ENCODE data around the gene ROBO1.

The ROBO1 gene

DNA sequence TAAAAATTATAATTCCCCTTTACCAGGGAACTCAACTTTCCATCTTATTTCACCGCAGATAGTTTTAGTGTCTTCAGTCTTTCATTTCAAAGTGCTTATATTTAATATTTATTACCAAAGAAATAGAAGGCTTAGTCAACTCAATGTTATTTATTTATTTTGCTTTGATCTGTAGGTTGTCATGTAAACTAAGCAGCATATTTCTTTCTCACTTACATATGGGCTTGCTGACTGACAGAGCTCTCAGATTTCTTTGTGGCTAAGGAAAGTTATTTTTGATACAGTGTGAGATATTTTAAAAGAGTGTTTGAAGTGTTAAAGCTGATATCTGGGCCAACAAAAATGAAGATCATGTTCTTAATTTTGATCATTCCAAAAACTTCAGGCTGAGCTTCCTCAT lies 331.4 kb downstream of the ROBO1 start:
- DNase-seq, result no peak

DNA sequence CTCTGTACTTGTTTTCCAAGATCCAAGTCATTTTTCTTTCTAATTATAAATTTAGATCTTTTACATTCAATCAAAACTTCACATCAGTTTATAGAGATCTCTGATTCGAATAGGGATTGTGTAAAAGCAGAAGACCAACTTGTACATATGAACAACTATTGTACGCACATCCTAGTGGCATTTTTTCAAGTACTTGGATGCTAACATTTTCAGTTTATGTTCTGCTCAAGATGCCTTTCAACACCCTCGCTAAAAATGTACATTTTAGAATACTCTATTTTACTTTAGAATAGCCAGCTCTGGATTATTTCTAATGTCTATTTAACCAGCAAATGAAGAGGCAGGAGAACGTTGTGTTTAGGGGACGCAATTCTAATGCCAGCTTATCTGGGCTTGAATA lies 340.7 kb downstream of the ROBO1 start:
- DNase-seq, result no peak

DNA sequence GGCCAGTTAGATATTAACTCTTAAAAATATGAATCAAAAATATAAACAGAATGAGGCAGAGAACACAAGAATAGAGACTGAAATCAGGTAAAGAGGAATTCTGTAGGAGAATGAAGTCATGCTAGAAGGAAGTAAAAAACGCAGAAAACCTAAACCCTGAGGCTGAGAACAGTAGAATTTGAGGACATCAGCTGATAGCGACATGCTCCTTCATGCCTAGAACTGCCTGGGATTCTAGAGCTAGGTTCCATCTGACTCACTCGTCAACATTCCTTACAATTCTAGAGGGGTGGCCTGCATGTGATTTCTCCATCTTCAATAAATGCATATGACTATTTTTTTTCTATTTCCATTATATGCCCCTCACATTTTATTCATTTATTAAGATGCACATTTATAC lies 343.0 kb downstream of the ROBO1 start:
- no peak for DNase-seq

DNA sequence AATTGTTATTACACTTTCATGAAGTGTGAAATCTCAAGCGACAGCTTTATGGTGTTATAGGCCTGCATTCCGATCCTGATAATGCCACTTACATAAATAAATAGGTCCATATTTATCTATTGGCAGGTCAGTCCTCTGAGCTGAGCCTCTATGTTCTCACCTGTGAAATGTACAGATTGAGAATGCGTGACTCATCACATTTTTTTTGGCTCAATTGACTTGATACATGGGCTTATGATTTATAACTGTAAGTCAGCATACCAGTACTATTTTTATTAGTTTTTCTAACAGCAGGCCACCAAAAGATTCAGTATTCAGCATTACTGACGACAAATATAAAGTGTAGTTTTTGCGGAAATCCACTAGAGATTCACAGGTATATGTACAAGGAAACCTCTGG lies 344.4 kb downstream of the ROBO1 start:
- no peak for DNase-seq

DNA sequence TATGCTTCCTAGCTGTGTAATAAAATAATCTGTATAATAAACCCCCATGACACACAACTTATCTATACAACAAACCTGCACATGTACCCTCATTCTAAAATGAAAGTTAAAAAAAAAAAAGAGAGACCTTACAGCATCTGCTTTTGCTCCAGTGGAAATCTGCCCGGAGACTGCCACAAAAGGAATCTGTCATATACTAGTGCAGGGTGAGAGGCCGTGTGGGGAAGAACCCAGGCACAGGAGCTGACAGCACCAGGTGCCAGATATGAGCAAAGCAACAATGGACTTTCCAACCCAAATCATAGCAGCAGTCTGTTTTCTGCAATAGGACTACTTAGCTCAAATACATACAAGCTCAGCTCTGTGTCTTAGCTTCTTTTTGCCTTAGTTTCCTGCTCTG lies 346.5 kb downstream of the ROBO1 start:
- no peak for DNase-seq

DNA sequence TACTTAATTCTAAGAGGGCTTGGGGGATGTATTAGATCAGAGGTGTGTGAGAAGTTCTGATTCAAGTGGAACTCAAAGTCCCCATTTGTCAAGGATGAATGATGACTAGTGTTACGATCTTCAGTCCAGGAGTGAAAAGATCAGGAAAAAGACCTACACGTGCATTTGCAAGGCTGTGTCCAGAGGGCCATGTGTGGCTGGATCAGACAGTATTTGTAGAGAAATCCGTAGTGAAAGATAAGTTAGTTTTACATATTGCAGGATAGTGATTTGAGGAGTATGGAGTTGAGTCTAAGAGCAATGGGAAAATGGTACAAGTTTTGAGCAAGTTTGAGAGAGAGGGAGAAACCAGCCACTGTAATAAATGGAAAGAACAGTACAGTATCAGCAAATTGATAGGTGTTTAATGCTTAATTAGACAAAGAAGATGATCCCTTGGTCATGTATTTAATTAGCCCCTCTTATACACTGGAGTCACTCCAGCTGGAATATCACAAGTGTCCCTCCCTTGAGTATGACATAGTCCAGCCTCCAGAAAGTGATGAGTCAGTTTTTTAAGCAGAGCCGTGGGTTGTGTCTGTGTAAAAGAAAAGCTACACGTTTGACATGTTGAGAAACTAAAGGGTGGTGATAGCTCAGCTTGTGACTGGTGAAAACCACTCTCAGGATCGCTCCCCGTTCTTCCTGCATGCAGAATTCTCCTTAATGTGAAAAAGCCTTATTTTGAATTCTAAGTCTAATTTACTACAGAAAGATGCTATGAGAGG lies 348.8 kb downstream of the ROBO1 start:
- no peak for DNase-seq

DNA sequence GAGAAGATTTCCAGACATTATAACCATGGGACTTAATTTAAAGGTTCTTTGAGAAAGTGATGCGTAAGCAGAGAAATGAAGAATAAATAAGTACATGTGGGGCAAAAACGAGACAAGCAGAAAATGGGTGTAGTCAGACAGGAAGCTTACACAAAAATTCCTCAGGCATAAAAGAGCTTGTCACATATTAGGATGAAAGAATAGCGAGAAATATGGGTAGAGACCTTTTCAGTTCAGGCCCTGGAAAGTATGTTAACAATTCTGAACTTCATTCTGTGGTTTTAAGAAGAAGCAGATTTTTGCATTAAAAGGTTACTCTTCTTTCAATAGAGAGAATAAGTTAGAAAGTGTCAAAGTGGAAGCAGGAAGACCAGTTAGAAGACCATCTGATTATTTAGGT lies 352.4 kb downstream of the ROBO1 start:
- no peak for DNase-seq

DNA sequence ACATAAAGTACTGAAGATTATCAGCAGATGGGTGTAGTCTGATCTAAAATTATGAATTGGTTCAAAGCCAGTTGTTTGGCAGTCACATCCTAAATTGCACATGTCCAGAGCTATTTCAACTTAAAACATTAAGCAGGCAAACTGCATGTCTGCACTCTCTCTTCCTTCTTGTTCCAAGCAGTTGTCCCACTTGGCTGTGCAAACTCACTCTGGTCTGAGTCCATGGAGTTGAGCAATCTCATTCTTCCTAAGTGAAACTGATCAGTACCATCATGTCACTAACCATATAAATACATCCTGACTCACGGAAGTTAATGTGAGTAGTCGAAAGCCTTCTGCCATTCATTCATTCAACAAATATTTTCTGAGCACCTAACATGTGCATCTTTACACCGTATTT lies 353.0 kb downstream of the ROBO1 start:
- DNase-seq, result no peak

DNA sequence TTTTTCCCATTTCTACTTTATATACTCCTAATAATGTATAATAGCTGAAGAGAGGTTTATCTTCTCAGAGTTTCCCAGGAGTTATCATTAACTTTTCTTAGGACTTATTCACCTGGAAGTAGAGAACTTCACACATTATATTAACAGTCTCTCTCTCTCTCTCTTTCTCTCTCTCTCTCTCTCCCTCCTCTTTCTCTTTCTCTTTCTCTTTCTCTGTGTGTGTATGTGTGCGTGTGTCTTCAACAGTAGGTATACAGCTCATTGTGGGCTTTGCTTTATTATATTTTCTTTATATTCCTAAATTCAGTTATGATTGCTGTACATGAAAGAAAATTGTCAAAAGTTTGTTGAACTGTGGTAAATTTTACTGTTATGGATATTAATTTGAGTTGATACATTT lies 353.8 kb downstream of the ROBO1 start:
- DNase-seq, result no peak

DNA sequence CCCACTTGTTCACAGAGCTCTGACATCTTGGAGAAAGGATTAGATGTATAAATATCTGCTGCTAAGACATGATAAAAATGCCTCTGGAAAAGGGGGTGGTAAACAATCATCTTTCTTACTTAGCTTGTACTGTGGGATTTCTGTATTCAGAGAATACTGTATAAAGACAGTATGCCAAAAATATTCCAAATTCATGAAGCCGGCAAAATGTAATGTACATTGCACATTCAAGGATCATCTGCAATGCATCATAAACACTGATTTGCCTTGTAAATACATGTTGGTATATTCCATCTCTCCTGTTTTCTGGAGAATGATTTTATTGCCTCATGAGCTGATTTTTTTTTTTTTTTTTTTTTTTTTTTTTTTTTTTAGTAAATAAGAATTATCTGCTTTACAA lies 355.3 kb downstream of the ROBO1 start:
- no peak for DNase-seq

DNA sequence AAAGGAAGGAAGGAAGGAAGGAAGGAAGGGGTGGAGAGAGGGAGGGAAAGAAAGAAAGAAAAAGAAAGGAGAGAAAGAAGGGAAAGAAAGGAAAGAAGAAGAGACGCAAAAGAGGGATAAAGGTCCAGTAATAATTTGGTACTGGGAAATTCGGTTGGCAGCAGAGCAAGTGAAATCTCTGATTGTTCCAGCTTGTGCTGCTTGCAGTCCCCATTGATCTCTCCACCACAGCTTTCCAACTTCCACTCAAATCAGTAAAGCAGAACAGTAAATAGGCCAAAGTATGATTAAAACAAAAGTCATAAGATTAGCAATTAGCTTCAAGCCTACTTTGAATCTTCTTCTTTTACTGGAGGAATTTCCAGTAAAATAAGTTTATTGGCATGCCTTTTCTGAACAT lies 357.2 kb downstream of the ROBO1 start:
- DNase-seq, result no peak

DNA sequence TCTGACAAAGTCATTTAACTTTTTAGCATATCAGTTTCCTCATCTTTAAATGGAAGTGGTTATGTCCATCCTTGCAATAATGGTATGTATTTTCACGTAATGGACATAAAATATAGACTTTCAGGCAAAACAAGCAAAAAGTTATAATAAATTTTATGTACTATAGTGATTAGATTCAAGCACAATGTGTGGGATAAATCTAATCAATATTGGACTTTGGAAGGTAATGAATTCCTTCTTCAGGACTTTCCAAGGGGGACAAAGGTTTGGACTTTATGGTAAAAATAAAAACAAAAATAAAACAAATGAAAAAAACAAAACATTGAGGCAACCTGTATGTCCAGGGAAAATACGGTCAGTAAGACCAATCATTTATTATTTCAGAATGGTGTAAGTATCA lies 357.7 kb downstream of the ROBO1 start:
- DNase-seq, result no peak

DNA sequence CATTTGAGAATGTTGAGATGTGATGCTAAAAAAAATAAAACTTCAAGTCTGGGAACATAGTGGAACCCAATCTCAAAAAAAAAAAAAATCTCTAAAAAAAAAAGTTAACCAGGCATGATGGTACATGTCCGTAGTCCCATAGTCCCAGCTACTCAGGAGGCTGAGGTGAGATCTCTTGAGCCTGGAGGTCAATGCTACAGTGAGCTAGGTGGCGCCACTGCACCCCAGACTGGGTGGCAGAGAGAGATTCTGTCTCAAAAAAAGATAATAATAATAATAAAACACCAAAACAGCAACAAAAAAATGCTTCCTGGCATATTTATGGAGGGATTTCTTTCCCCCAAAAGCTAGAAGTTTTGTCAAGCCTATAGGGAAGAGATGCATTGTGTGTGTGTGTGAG lies 361.6 kb downstream of the ROBO1 start:
- DNase-seq, result no peak

DNA sequence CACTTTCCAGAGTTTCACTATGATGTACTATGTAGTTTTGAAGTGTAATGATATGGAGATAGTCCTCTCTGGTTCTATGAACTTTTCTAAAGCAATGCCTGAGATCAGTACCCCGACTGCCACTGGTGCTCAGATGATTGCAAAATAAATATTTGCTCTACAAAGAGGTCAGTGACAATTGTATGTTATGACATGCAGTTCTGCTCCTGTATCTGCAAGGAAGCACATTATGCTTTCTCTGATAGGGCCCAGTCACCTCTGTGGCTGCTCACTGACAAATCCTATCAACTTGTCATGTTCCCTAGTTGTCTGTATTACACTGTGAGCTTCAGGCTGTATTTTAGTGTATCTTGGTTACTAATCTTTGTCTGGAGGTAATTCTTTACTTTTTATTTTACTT lies 362.6 kb downstream of the ROBO1 start:
- DNase-seq, result no peak

DNA sequence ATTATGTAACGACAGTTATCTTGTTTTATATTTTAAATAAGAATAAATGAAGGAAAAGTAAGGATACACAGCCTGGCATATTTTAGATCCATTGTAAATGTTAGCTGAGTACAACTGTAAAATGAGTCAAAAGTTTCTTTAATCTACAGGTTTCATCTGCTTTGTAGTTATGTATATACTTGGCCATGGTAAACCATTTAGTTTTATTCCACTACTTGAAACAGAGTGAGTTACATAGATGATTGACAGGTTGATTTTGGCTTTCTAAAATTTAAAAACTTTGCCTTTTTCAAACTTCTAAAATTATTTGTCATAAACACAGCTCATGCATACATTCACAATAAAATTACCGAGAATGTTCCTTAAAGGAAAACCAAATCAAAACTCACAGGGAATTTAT lies 371.2 kb downstream of the ROBO1 start:
- DNase-seq, result no peak

DNA sequence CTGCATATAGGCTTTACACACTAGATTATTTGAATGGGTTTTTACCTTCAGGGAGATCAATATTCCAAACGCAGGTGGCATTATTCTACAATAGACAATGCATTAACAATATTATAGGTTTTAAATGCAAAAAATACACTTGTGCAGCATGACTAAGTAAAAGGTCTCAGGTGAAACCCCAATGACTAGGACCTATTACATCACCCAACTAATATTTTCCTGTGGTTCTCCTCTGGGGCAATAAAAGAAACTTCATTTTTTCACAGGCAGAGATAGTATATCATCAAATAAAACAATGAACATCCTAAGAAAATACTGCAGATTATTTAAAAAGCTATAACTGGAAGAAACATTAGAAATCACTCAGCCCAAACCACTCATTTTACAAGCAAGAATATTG lies 375.3 kb downstream of the ROBO1 start:
- DNase-seq, result no peak

DNA sequence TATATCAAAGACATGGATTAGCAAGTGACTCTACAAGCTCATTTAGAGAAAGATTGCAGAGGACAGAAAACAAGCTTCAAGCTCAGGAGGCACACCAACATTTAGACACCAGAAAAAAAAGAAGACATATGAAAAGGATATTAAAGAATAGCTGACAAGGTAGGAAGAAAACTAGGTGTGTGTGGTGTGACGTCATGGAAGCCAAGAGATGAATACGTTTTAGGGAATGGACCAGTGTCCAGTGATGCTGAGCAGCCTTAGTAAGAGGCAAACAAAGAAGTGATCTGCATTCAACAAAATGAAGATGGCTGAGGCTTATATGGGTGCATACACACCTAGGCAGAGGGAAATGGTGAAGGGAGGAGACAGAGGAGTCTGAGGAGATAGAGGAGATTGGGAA lies 377.4 kb downstream of the ROBO1 start:
- DNase-seq, result no peak

DNA sequence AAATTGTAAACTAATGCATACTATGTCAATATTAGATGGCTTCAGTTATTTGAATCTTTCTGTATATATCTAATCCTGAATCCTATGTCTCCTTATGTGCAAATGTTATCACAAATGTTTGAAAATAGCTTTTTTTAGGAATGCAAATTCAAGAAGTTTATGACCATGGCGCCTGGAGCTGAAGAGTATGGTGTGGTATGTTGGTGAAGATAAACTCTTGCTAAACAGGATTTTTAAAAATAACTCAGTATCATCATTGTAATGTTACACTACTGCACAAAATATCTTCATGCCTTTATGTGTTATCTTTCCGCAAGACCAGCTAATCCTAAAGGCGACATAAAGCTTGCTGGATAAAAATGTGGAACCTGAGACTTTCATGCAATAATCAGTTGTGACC lies 382.6 kb downstream of the ROBO1 start:
- no peak for DNase-seq

DNA sequence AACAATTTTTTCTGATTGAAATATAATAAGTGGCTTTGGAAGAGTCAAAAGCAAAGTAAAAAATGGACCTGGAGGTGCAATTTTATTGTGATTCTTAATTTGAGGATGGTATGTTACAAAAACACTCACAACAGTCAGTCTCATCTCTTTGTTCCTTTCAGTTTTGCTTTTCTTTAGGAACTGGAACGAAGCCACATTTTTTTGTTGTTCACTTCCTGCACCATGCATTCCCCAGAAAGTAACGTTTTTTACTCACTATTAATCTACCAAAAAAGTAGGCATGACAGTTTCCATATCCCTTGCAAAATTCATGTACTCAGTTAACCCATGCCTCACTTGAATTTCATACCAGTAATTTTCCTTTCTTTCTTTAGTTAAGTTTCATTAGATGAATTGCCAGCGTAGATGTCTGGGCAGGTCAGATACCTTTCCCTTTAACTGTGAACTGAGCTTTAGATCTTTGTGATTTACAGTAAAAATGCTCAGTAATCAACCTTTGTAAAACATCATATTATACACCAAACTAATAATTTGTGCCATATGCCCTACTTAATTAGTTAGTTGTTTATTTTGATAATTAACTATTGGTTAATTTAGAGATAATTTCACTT lies 384.3 kb downstream of the ROBO1 start:
- no peak for DNase-seq

DNA sequence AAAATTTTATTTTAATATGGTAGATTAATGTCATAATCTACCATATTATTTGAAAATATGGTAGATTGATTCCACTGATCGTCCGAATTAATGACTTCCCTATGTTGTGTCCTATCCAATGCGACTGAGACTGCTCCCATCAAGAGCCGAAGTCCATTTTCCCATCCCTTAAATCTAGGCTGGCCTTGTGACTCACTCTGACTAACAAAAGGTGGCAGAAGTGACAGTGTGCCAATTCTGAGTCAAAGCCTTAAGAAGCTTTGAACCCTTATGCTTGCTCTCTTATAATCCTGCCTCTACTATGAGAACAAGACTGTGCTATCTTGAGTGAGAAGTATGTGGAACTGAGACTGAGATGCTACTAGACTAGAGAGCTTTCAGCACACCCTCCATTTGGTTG lies 387.2 kb downstream of the ROBO1 start:
- no peak for DNase-seq

DNA sequence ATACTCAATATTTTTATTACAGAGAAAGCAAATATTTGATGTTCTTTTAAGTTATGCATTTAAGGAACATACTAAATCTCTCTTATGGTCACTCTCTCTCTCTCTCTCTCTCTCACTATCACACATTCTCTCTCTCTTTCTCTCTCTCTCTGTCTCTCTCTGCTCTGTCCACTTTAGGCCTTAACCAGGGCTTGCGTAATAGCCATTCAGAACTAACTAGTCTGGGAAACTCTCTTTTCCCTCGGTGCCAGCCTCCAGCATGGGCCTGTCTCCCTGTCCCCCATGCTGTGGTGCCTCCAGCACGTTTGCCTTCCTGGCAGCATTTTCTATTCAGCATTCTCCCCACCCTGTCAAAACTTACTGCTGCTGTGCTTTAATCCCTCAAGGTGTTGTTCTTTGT lies 389.7 kb downstream of the ROBO1 start:
- DNase-seq, result no peak

DNA sequence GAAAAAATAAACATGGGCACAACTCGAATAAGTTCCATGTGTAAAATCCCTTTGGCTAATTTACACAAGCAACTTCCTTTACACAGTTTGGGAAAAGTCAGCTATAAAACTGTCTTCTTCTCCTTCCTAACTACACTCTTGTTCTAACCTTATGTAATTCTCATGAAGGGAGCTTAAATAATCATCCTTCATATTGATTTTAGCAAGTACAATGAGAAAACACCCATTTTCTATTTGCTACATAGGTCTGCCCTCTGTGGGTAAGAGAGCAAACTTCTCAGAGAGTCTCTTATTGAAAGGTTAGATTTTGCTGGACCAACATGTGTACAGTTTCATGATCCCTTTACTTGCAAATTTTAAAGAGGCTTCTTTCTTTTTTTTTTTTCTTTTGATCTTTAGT lies 398.5 kb downstream of the ROBO1 start:
- DNase-seq, result no peak

DNA sequence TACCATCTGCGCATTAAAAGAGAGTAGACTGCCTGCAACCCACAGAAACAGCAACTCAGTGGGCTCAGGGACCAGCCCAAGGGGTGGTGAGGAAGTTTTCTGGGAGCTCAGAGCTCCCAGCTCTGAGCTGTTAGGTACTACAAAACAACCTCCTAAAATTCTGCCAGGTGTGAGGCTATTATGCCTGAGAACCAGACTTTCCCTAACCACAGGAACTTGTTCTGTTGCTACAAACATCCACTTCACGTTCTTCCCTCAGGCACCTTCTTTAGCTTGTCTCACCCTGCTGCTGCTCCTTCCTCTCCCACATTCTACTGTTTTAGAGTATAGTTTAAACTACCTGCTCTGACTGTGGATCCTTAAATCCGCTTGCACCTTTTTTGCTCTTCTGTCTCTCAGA lies 399.4 kb downstream of the ROBO1 start:
- no peak for DNase-seq

DNA sequence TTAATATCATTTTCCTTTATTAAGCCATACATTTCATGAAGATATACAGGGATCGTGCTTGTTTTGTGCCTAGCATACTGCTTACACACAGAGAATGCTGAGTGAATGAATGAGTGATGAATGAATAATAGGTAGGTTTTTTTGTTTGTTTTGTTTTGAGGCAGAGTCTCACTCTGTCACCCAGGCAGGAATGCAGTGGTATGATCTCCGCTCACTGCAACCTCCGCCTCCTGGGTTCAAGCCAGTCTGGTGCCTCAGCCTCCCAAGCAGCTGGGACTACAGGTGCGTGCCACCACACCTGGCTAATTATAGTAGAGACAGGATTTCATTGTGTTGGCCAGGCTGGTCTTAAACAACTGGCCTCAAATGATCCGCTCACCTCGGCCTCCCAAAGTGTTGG lies 400.0 kb downstream of the ROBO1 start:
- no peak for DNase-seq

DNA sequence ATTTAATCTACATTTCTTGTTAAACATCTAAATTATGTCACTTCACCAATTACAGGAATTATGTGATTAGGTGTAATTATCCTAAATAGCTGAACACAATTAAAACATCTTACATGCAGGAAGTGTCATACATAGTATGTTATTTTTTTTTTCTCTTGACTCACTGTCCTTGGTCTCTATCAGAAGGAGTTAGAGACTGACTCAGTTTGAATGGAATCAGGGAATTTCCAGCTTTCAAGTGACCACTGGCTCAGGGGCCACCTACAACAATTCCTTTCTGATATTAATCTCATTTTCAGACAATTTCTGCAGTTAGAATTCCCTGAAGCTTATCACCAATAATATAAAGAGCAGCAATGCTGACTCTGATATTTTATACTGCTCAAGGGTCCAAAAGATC lies 400.7 kb downstream of the ROBO1 start:
- DNase-seq, result no peak
